ENCODE measurements around the gene SNX20.

SNX20 gene

GRCh38 chr16:50679266-50679665, 1.8 kb downstream of the SNX20 start:
- no peak for DNase-seq

GRCh38 chr16:50678531-50678930, 2.6 kb downstream of the SNX20 start:
- no peak for DNase-seq

GRCh38 chr16:50677351-50677750, 3.8 kb downstream of the SNX20 start:
- DNase-seq, result no peak

GRCh38 chr16:50676684-50677225, 4.4 kb downstream of the SNX20 start:
- no peak for DNase-seq

GRCh38 chr16:50675686-50676610, 5.2 kb downstream of the SNX20 start:
- no peak for DNase-seq

GRCh38 chr16:50674831-50675230, 6.3 kb downstream of the SNX20 start:
- no peak for DNase-seq

- DNase-seq, result no peak
Observed at GRCh38 chr16:50673496-50674275, 7.4 kb downstream of the SNX20 start.

GRCh38 chr16:50671644-50672260, 9.4 kb downstream of the SNX20 start:
- peak; percentile 56 for DNase-seq

- DNase-seq, result no peak
Observed at GRCh38 chr16:50670476-50670875, 10.6 kb downstream of the SNX20 start.

- DNase-seq, result no peak
Observed at GRCh38 chr16:50669741-50670140, 11.4 kb downstream of the SNX20 start.

GRCh38 chr16:50668368-50669008, 12.6 kb downstream of the SNX20 start:
- DNase-seq, result no peak

- peak; percentile 30 for DNase-seq
Observed at GRCh38 chr16:50667497-50668367, 13.4 kb downstream of the SNX20 start.

- peak; percentile 59 for DNase-seq
Observed at GRCh38 chr16:50666658-50667496, 14.2 kb downstream of the SNX20 start.

GRCh38 chr16:50665128-50665878, 15.8 kb downstream of the SNX20 start:
- peak; percentile 82 for DNase-seq

- DNase-seq, result no peak
Observed at GRCh38 chr16:50664270-50664669, 16.8 kb downstream of the SNX20 start.

GRCh38 chr16:50662306-50662940, 18.7 kb downstream of the SNX20 start:
- DNase-seq, result no peak

- DNase-seq, result no peak
Observed at GRCh38 chr16:50659806-50660205, 21.3 kb downstream of the SNX20 start.

- DNase-seq, result no peak
Observed at GRCh38 chr16:50657241-50657640, 23.9 kb downstream of the SNX20 start.

- DNase-seq, result no peak
Observed at GRCh38 chr16:50655558-50656055, 25.5 kb downstream of the SNX20 start.
